ENCODE measurements around the gene SCIN. TPM values are rescaled to one million over a fixed set of nuclear protein-coding genes. Genes with fewer than 3 reads are reported as not detected.

The SCIN gene
- total RNA-seq, 2 experiments from 2014 or later: not detected

DNA sequence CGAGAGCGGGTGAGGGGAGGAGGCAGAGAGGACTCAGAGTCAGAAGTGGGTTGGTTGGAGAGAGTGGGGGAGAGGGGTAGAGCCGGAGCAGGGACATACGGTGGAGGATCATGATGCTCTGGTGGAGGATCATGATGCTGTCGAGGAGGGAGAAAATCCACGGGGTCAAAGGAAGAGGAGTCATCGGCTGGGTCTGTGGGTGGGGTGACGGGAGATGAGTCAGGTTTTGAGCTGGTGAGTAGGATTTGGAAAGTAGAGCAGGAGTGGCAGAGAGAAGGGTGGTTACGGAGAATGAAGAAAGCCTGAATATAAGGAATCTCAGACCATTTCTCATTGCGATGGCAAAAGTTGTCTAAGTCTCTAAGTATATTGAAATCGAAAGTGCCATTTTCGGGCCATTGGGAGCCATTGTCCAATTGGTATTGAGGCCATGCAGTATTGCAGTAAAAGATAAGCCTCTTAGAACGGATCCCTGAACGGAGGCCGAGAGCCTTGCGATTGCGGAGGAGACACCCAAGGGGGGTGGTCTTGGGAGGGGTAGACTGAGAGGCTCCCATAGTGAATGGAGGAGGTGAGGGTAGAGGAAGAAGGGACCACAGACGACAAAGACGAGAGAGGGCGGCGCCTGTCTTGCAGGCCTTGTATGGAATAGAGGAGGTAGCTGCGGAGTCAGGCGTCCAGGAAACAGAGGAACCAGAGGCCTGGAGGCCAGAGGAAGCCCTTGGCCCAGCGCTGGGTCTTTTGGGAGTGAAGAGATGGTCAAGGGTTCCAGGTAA, 23.8 kb downstream of the SCIN start:
- Mint-ChIP-seq H3K4me1 (ENCODE audit: low read depth) (no peaks in the 10 kb centered on the region), H3K4me3 (no peak overlapping the region), H3K36me3 (ENCODE audit: low read depth) (no peaks in the 10 kb centered on the region), H3K9me3 (no peaks in the 10 kb centered on the region), H3K27me3 (no peaks in the 10 kb centered on the region), H3K27ac (no peak overlapping the region)
- ATAC-seq: no peak
- DNase-seq: no peak
- ChIA-PET CTCF (no interaction called here), POLR2A (no interaction called here)
- TF ChIP-seq, protein P1, sequence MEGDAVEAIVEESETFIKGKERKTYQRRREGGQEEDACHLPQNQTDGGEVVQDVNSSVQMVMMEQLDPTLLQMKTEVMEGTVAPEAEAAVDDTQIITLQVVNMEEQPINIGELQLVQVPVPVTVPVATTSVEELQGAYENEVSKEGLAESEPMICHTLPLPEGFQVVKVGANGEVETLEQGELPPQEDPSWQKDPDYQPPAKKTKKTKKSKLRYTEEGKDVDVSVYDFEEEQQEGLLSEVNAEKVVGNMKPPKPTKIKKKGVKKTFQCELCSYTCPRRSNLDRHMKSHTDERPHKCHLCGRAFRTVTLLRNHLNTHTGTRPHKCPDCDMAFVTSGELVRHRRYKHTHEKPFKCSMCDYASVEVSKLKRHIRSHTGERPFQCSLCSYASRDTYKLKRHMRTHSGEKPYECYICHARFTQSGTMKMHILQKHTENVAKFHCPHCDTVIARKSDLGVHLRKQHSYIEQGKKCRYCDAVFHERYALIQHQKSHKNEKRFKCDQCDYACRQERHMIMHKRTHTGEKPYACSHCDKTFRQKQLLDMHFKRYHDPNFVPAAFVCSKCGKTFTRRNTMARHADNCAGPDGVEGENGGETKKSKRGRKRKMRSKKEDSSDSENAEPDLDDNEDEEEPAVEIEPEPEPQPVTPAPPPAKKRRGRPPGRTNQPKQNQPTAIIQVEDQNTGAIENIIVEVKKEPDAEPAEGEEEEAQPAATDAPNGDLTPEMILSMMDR (IDR thresholded peaks at IDR 0.05): no peak
- intact Hi-C loops (cut with micrococcal nuclease): no loop called here

DNA sequence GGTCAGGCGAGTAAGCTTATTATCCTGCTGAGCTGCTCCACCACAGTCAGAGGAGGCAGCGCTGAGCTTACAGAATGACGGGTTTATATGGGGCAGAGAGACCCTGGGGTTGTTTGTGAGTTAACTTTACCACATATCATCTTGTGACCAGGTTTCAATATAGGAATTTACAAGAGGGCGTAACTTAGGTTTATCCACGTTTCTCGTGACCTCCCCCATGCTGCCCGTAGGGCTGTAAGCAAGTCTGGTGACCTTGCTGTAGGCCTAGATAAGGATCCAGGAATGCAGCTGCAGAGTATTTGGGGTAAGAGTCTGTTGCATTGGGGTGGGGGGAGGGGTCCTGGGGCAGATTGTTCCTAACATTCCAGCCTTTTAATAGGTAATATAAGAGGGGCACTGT, 24.6 kb downstream of the SCIN start:
- no peak overlapping the region for H3K4me3 Mint-ChIP-seq
- no peaks in the 10 kb centered on the region for H3K9me3 Mint-ChIP-seq
- H3K27ac Mint-ChIP-seq: no peak overlapping the region
- no peak for ATAC-seq
- H3K27me3 Mint-ChIP-seq: peaks cover 5% of the 10 kb centered on the region
- no peaks in the 10 kb centered on the region for H3K36me3 Mint-ChIP-seq (ENCODE audit: low read depth)
- ChIA-PET POLR2A (no interaction called here), CTCF (interaction anchor here (0.7 kb wide), 1 partner anchor 23 kb away, joined by 3 read pairs; no protein-coding TSS in a partner anchor)
- intact Hi-C loops (cut with micrococcal nuclease): no loop called here
- TF ChIP-seq, protein P1 (IDR thresholded peaks at IDR 0.05): no peak
- no peaks in the 10 kb centered on the region for H3K4me1 Mint-ChIP-seq (ENCODE audit: low read depth)
- no peak for DNase-seq

- no peaks in the 10 kb centered on the region for H3K36me3 Mint-ChIP-seq (ENCODE audit: low read depth)
- H3K4me3 Mint-ChIP-seq: no peak overlapping the region
- no peak for DNase-seq
- ChIA-PET POLR2A (no interaction called here), CTCF (no interaction called here)
- H3K27ac Mint-ChIP-seq: no peak overlapping the region
- TF ChIP-seq, protein P1 (IDR thresholded peaks at IDR 0.05): no peak
- no peaks in the 10 kb centered on the region for H3K9me3 Mint-ChIP-seq
- H3K27me3 Mint-ChIP-seq: peaks cover 5% of the 10 kb centered on the region
- ATAC-seq: no peak
- no peaks in the 10 kb centered on the region for H3K4me1 Mint-ChIP-seq (ENCODE audit: low read depth)
- intact Hi-C loops (cut with micrococcal nuclease): no loop called here
Measured at GRCh38 chr7:12596225-12596790, 25.8 kb downstream of the SCIN start.

- ATAC-seq: no peak
- CTCF ChIA-PET: no interaction called here
- POLR2A ChIA-PET: interaction anchor here (0.6 kb wide), 1 partner anchor 1652 kb away, joined by 4 read pairs; no protein-coding TSS in a partner anchor
- intact Hi-C loops (cut with micrococcal nuclease): no loop called here
- H3K4me1 Mint-ChIP-seq (ENCODE audit: low read depth): no peaks in the 10 kb centered on the region
- H3K36me3 Mint-ChIP-seq (ENCODE audit: low read depth): no peaks in the 10 kb centered on the region
- no peak overlapping the region for H3K27ac Mint-ChIP-seq
- H3K27me3 Mint-ChIP-seq: peaks cover 5% of the 10 kb centered on the region
- TF ChIP-seq, protein P1 (IDR thresholded peaks at IDR 0.05): no peak
- DNase-seq: no peak
- H3K4me3 Mint-ChIP-seq: no peak overlapping the region
- H3K9me3 Mint-ChIP-seq: peaks cover 12% of the 10 kb centered on the region
Measured at GRCh38 chr7:12601302-12601869, 30.9 kb downstream of the SCIN start.

DNA sequence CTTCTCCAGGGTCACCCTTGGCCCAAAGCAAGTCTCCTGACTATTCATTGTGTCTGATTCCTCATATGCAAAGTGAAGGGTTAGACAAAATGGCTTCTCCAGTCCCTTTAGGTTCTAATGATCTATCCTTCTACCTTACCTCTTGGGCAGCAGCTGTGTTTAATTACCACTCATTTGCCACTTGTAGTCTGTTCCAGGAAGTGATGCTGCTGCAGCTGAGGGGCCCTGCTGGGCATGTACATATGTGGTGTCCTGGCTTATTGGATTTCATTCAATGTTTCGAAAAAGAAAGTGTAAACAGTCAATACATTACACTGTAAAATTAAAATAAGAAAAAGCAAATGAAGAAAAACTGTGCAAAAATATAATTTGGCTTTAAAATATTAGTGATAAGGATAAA, 36.6 kb downstream of the SCIN start:
- DNase-seq (no peak), ATAC-seq (no peak)
- CTCF ChIA-PET: interaction anchor here (1.9 kb wide), 1 partner anchor 16 kb away, joined by 8 read pairs; no protein-coding TSS in a partner anchor
- TF ChIP-seq, protein P1 (IDR thresholded peaks at IDR 0.05): no peak
- POLR2A ChIA-PET: no interaction called here
- Mint-ChIP-seq H3K27ac (no peak overlapping the region), H3K4me3 (no peak overlapping the region), H3K36me3 (ENCODE audit: low read depth) (no peaks in the 10 kb centered on the region), H3K4me1 (ENCODE audit: low read depth) (no peaks in the 10 kb centered on the region), H3K27me3 (peaks cover 3% of the 10 kb centered on the region), H3K9me3 (peaks cover 7% of the 10 kb centered on the region)
- intact Hi-C loops (cut with micrococcal nuclease): no loop called here
